GM06990 (cell line): ENCODE measurements around the gene MAN2B1.
A peak's percentile ranks its signal among the peaks of the same experiment; 100 is the strongest.

Experiments used
- DNase-seq: peaks from one replicate; pipeline ENCODE4 v3.0.0-alpha.2; 2011; ENCODE audit not compliant: insufficient read length; ENCODE audit errors: extremely low read depth
- H3K27me3 ChIP-seq: replicated peaks from 2 replicates; pipeline ENCODE4 v1.6.0; 2011; ENCODE audit warnings: low read length; ENCODE audit not compliant: control insufficient read depth, insufficient read depth
- H3K36me3 ChIP-seq: 2 replicates; pipeline ENCODE4 v1.5.1; 2011; ENCODE audit warnings: low read length; ENCODE audit not compliant: control insufficient read depth, insufficient read depth
- H3K4me3 ChIP-seq: replicated peaks from 2 replicates; pipeline ENCODE4 v1.5.1; 2011; ENCODE audit warnings: low read depth, mild to moderate bottlenecking, control low read depth, low read length
- CTCF ChIP-seq: IDR thresholded peaks from 2 replicates; pipeline ENCODE4 v1.5.1; 2011; ENCODE audit warnings: low read length, control low read depth, mild to moderate bottlenecking, inconsistent platforms; ENCODE audit not compliant: insufficient read depth, poor library complexity, severe bottlenecking

Gene MAN2B1

GRCh38 chr19:12617646-12618045 lies 48.9 kb downstream of the MAN2B1 start:
- no peak for TF ChIP-seq CTCF
- Histone ChIP-seq H3K4me3 (no peak overlapping the region), H3K27me3 (no peaks in the 10 kb centered on the region), H3K36me3 (peaks cover 3% of the 10 kb centered on the region; the same call in 1 of the 2 replicates)
- DNase-seq, result no peak

- Histone ChIP-seq H3K4me3 (peak overlapping the region; percentile 72), H3K27me3 (no peaks in the 10 kb centered on the region), H3K36me3 (peaks cover 4% of the 10 kb centered on the region)
- no peak for TF ChIP-seq CTCF
- no peak for DNase-seq
These were observed 55.2 kb downstream of the MAN2B1 start for GRCh38 chr19:12611361-12611699.

GRCh38 chr19:12610540-12611360 lies 55.8 kb downstream of the MAN2B1 start, which contains the start of the genes ZNF490 and ZNF791:
Gene ZNF490, minus strand, starts transcription at chr19:12610813. Its CDS starts 133 bp downstream, at chr19:12610680.
Gene ZNF791, plus strand, starts transcription at chr19:12610920. Its CDS starts 160 bp downstream, at chr19:12611080.
- peak; percentile 93 for DNase-seq
- Histone ChIP-seq H3K27me3 (no peaks in the 10 kb centered on the region), H3K4me3 (peak within 1 kb of the TSS; percentile 72), H3K36me3 (peaks cover 4% of the 10 kb centered on the region)
- TF ChIP-seq CTCF, result no peak

- no peaks in the 10 kb centered on the region for H3K27me3 ChIP-seq
- DNase-seq, result no peak
- peaks cover 7% of the 10 kb centered on the region for H3K36me3 ChIP-seq
- H3K4me3 ChIP-seq, result no peak overlapping the region
- no peak for TF ChIP-seq CTCF
These were observed 58.9 kb downstream of the MAN2B1 start for GRCh38 chr19:12607631-12608030.

GRCh38 chr19:12606796-12607195 lies 59.7 kb downstream of the MAN2B1 start:
- TF ChIP-seq CTCF, result no peak
- no peak for DNase-seq
- Histone ChIP-seq H3K4me3 (no peak overlapping the region), H3K27me3 (no peaks in the 10 kb centered on the region), H3K36me3 (peaks cover 7% of the 10 kb centered on the region)
